Measurements from ENCODE around the gene FNDC8. TPM values are rescaled to one million over a fixed set of nuclear protein-coding genes. Genes with fewer than 3 reads are reported as not detected.

FNDC8 gene
- total and polyA plus RNA-seq, 7 donors = not detected

DNA sequence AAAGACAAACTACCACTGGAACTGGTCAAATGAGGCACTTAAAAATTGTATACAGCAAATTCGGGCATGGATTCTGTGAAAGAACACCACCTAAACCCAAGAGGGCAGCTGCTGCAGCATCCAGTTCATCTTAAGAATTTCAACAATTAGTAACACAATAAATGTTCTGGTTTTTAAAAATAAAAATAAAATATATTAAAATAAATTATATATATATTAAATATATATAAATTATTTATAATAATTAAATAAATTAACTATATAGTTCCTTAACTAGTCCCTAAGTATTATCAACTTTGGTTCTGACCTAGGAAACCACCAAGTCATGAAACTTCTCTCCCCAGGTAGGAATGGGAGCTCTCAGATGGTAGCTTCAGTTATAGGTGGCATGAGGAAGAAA lies 44.5 kb upstream of the FNDC8 start:
- intact Hi-C loops (cut with DNase I) = no loop called here
- Histone ChIP-seq H3K27ac (no peak overlapping the region), H3K27me3 (ENCODE audit: insufficient read depth in 3 of 3, low read length in 2 of 3) (no peaks in the 10 kb centered on the region), H3K4me3 (no peak overlapping the region), H3K36me3 (ENCODE audit: insufficient read depth in 1 of 2, low read depth in 1 of 2) (no peaks in the 10 kb centered on the region), H3K4me1 (no peaks in the 10 kb centered on the region), H3K9me3 (no peaks in the 10 kb centered on the region)
- TF ChIP-seq, protein P1, sequence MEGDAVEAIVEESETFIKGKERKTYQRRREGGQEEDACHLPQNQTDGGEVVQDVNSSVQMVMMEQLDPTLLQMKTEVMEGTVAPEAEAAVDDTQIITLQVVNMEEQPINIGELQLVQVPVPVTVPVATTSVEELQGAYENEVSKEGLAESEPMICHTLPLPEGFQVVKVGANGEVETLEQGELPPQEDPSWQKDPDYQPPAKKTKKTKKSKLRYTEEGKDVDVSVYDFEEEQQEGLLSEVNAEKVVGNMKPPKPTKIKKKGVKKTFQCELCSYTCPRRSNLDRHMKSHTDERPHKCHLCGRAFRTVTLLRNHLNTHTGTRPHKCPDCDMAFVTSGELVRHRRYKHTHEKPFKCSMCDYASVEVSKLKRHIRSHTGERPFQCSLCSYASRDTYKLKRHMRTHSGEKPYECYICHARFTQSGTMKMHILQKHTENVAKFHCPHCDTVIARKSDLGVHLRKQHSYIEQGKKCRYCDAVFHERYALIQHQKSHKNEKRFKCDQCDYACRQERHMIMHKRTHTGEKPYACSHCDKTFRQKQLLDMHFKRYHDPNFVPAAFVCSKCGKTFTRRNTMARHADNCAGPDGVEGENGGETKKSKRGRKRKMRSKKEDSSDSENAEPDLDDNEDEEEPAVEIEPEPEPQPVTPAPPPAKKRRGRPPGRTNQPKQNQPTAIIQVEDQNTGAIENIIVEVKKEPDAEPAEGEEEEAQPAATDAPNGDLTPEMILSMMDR (IDR thresholded peaks at IDR 0.05) = no peak
- 88 to 93% (median 93%) methylated on average over 1 of the region's 1 CpG for WGBS, 3 donors
- DNase-seq (no peak), ATAC-seq (no peak)

DNA sequence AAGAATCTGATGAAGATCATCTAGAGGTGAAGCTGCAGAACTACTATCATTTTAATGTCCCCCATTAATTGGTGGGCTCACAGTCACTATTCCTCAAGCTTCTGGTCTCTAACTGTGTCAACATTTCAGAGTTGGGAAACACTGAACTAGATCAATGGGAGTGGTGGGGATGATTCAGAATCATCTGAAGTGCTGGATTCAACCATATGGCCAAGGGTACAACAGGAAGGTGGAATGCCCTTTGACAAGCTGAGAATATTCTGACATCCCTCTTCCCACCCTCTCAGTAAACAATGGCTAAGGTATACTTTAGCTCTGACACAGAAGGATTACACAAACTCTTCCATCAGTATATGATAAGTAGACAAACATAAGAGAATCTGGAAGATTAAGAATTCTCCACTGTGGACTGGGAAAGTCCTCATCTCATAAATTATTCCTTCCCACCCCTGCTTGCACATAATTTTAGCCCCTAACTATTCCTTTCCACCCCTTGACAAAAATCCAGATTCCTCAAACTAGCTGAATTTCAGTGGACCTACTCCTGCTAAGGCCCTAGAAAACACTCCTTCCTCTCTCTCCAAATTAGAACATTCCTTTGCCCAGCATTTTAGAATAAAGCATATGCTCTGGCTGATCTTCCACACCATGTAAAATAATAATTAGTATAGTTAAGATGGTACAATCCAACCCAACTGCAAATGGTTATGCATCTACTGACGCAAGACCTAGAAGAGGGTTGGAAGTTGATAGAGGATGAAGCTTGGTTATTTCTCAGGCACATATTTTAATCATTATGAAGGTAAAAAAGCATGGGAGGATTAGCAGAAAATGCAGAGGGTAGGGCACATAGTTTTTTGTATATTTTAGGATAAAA lies 41.6 kb upstream of the FNDC8 start:
- H3K4me3 ChIP-seq = no peak overlapping the region
- no peak for ATAC-seq
- H3K27ac ChIP-seq = no peak overlapping the region
- H3K9me3 ChIP-seq = no peaks in the 10 kb centered on the region
- intact Hi-C loops (cut with DNase I) = no loop called here
- no peak for DNase-seq
- no peaks in the 10 kb centered on the region for H3K36me3 ChIP-seq (ENCODE audit: insufficient read depth in 1 of 2, low read depth in 1 of 2)
- H3K27me3 ChIP-seq (ENCODE audit: insufficient read depth in 3 of 3, low read length in 2 of 3) = no peaks in the 10 kb centered on the region
- no peaks in the 10 kb centered on the region for H3K4me1 ChIP-seq
- TF ChIP-seq, protein P1 (IDR thresholded peaks at IDR 0.05) = no peak
- 96 to 100% (median 100%) methylated on average over 1 of the region's 1 CpG for WGBS, 3 donors

DNA sequence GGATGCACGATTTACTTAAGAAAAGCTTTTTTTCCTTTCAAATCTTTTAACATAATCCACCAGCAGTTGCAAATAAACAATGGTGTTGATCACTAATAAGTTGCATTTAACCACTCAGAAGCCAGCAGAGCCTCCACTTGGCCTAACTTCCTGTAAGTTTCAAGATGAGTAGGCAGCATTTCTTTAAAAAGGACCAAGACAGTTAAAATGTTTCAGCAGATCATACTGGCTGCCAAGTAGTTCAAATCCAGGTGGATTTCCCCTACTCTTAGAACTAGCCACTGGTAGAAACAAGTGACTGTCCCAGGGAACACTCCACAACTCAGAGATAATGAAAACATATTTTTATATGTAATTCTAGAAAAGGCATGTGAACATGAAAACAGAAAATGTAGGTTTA lies 40.9 kb upstream of the FNDC8 start:
- Histone ChIP-seq H3K36me3 (ENCODE audit: insufficient read depth in 1 of 2, low read depth in 1 of 2) (no peaks in the 10 kb centered on the region), H3K4me3 (no peak overlapping the region), H3K4me1 (no peaks in the 10 kb centered on the region), H3K27ac (no peak overlapping the region), H3K27me3 (ENCODE audit: insufficient read depth in 3 of 3, low read length in 2 of 3) (no peaks in the 10 kb centered on the region), H3K9me3 (no peaks in the 10 kb centered on the region)
- TF ChIP-seq, protein P1 (IDR thresholded peaks at IDR 0.05) = no peak
- DNase-seq = no peak
- WGBS, 3 donors = 33 to 47% (median 33%) methylated on average over 1 of the region's 1 CpG
- intact Hi-C loops (cut with DNase I) = no loop called here
- ATAC-seq = no peak

DNA sequence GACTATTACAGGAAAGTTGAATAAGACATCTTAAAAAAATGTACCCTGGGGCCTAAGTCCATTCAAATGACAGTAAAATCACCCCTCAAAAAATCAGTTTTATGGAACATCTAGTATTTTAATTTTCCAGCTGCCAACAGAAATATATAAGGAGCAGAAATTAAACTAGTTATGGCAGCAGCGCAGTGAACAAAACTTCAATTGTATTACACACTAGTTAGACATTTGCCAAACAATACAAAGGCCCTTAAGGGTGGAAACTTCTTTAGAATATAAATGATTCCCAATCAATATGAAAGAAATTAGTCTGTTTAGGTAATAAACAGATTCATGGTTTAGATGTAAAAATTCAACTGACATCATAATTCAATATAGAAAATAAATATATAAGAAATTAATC lies 39.8 kb upstream of the FNDC8 start:
- WGBS, 3 donors = 92 to 100% (median 96%) methylated on average over 1 of the region's 1 CpG
- Histone ChIP-seq H3K4me1 (no peaks in the 10 kb centered on the region), H3K36me3 (ENCODE audit: insufficient read depth in 1 of 2, low read depth in 1 of 2) (no peaks in the 10 kb centered on the region), H3K4me3 (no peak overlapping the region), H3K27me3 (ENCODE audit: insufficient read depth in 3 of 3, low read length in 2 of 3) (no peaks in the 10 kb centered on the region), H3K9me3 (no peaks in the 10 kb centered on the region), H3K27ac (no peak overlapping the region)
- TF ChIP-seq, protein P1 (IDR thresholded peaks at IDR 0.05) = no peak
- no peak for DNase-seq
- no peak for ATAC-seq
- intact Hi-C loops (cut with DNase I) = no loop called here
